Activated CD8-positive, alpha-beta memory T cell treated with anti-CD3 and anti-CD28 coated beads, Interleukin-2, amount 50 U/mL, for 24 hours (primary cell): ENCODE measurements around the gene ABHD8.
"Not testable (repeated sequence)": the region's sequence is repeated elsewhere in the genome, so short reads cannot be mapped to it uniquely, and the experiment has no call there.

ENCODE experiments used
- DNase-seq: peaks from one replicate; pipeline ENCODE4 v3.0.0-alpha.2; 2020; ENCODE audit errors: extremely low read depth

Gene ABHD8

DNA sequence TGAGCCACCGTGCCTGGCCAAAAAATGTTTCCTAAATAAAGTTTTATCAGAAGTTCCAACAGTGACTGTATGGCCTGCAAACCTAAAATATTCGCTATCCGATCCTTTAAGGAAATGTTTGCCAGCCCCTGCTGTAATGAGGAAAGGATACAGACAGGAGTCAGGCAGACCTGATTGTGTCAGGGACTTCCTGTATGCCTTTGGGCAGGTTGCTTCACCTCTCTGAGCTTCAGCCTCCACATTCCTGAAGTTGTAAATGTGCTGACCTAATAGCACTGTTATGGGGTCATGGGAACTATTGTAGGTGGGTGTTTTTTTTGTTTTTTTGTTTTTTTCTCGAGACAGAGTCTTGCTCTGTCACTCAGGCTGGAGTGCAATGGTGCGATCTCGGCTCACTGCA, 6.2 kb downstream of the ABHD8 start:
- DNase-seq = no peak

DNA sequence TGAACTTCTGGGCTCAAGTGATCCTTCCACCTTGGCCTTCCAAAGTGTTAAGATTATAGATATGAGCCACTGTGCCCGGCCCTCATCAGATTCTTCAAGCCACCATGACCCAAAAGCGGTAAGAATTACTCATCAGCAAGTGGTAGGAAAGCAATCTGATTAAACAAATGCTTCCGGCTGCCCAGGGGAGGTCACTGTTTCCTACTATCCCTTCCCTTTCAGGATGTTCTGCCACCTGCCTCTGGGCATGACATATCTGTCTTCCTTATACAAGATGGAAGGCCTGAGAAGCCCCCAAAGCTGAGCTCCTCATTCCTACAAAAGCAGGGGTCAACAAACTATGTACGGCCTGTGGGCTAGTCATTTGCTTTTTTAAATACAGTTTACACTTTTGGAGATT, 7.0 kb downstream of the ABHD8 start:
- DNase-seq = no peak

DNA sequence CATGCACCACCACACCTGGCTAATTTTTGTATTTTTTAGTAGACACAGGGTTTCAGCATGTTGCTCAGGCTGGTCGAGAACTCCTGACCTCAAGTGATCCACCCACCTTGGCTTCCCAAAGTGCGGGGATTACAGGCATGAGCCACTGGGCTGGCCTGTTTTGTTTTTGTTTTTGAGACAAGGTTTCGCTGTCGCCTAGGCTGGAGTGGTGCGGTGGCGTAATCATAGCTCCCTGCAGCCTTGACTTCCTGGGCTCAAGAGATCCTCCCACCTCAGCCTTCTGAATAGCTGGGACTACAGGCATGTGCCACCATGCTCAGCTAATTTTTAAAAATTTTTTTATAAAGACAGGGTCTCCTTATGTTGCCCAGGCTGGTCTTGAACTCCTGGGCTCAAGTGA, 7.7 kb downstream of the ABHD8 start:
- not testable (repeated sequence) for DNase-seq

DNA sequence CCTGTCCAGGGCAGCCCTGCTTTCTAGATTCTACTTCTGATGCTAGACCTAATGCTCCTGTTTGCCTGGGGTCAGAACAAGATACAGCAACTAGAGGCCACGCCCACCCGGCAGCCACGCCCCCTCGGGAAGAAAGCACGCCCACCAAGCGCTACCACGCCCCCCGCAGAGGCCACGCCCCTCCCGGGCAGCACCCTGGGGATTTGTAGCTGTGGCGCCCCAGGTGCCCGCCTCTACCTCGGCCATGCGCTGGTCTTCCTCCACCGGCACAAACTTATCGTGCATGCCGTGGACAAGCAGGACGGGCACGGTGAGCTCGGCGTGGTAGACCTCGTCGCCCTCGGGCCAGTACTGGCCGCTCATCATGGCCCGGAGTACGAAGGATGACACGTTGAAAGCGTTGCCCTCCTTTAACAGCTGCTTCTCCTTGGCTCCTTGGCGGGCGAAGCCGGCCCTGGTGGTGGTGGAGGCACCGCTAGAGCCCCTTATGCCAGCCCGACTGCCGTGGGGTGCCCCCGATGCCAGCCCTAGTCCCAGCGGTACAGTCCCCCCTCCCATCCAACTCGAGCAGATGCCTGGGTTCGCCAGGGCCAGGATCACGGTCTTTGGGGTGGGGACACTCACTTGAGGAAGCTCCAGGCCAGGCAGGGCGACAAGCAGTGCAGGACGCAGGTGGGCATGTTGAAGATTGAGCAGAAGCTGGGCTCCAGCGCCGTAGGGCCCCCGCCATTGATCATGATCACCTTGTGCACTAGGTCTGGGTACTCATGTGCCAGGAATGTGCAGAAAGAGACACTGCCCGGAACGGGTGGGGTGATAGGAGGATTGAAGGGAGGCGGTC, 9.0 kb downstream of the ABHD8 start:
- no peak for DNase-seq

DNA sequence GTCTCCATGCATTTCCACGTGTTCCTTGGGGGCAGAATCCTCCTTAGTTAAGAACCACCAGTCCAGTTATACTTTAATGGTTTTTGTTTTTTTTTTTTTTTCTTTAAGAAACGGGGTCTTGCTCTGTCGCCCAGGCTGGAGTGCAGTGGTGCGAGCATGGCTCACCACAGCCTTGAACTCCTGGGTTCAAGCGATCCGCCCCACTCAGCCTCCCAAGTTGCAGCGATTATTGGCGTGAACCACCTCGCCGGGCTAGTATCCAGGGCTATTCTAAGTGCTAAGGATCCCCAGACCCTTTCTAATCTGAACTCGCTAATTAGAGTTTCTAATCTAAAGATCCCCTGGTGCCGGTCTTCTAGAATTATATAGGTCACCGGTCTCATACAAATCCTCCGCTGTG, 9.6 kb downstream of the ABHD8 start:
- no peak for DNase-seq

DNA sequence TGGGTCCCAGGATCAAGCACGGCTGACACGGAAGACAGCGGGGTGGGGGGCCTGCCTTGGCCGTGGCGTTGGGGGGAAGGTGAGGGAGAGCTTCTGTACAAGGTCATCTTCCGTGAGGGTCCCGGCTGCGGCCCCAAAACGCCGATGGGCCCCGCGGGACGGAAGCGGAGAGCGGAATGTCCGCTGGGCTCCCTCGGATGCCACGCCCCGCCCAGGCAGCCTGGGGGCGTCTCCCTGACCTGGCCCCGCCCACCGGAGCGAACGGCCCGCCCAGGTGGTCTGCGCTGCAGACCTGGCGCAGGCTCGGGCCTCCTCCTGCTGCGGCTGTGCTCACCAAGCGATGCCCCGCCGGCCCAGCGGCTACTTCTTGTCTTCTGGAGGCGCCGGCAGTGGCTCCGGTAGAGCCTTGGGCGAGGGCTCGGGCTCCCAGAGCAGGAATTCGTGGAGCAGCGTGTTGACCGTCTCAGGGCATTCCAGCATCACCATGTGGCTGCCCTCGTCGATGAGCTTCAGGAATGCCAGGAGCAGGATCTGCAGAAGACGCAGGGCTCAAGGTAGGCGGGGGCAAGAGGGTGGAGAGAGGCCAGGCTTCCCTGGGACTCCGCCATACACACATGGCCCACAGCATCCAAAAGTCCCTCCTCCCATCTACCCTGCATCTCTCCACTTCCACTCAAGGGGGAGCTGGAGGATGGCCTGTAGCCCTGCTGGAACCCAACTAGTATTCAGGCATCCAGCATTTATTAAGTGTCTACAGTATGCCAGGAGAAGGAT, 10.7 kb downstream of the ABHD8 start:
- DNase-seq = peak; percentile 45

DNA sequence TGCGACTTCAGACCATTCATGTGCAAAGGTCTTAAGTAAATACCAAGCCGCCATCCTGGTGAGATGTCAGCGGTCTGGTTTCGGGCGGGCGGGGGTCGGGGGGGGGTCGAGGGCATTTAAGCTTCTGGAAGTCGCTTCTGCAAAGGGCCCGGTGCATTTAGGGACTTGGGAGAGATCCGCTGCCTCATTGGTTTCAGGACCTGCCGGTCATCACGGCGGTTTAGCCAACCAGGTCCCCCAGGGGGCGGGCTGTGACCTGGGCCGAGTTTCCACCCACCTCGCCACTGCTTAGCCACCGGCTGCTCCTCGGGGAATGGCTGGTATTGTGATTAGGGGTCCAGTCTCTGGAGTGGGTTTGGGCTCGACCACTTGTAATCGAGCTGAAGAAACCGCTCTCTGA, 13.7 kb downstream of the ABHD8 start:
- no peak for DNase-seq

DNA sequence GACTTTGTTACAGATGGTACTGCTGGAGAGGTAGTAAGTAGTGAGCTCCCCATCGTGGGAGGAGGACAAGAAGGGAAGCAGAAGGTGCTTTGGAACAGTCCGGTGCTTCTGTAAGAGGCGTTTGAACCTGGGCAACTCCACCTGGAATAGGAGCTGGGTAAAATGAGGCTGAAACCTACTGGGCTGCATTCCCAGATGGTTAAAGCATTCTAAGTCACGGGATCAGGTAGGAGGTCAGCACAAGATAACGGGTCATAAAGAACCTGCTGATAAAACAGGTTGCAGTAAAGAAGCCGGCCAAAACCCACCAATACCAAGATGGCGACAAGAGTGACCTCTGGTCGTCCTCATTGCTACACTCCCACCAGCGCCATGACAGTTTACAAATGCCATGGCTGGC, 16.5 kb downstream of the ABHD8 start:
- no peak for DNase-seq

DNA sequence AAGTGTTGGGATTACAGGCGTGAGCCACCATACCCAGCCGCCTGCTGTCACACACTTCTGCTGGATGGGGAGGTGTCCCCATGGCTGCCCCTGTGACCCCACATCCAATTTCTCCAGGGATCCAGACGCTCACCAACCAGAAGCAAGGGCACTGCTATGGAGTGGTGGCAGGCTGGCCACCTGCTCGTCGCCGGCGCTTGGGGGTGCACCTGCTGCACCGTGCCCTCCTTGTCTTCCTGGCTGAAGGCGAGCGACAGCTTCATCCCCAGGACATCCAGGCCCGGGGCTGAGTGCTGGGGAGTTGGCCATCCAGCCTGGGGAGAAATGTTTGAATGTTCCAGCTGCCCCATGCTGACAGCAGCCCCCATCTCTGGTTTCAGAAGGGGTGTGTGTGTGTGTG, 17.0 kb downstream of the ABHD8 start:
- no peak for DNase-seq

DNA sequence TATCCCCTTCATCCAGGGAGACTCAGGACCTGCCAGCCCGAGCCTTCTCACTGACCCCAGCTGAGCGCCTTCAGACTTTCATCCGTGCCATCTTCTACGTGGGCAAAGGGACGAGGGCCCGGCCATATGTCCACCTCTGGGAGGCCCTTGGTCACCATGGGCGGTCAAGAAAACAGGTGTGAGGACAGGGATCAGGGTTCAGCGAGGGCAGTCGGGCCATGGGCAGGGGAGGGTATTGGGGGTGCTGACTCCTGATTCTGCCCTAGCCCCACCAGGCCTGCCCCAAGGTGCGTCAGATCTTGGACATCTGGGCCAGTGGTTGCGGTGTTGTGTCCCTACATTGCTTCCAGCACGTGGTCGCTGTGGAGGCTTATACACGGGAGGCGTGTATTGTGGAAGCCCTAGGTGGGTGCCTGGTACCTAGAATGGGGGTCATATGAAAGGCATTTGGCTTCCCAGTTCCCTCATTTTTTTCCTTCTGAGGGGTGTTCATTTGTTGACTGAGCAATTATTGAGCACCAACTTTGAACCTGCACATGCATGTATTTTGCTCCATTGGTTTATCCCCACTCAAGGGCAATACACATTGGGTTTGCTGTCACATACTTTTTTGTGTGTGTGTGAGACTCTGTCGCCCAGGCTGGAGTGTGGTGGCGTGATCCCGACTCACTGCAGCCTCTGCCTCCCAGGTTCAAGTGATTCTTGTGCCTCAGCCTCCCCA, 17.6 kb downstream of the ABHD8 start:
- no peak for DNase-seq

DNA sequence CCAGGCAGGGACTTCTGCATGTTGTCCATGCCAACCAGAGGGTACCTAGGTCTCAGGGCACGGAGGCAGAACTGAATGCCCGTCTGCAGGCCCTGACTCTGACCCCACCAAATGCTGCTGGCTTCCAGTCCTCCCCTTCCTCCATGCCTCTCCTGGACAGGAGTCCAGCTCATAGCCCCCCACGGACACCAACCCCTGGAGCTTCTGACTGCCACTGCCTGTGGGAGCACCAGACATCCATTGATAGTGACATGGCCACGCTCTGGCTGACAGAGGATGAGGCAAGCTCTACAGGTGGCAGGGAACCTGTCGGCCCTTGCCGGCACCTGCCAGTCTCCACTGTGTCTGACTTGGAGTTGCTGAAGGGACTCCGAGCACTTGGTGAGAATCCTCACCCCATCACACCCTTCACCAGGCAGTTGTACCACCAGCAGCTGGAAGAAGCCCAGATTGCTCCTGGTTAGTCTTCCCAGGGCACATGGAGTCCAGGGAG, 19.7 kb downstream of the ABHD8 start:
- no peak for DNase-seq

DNA sequence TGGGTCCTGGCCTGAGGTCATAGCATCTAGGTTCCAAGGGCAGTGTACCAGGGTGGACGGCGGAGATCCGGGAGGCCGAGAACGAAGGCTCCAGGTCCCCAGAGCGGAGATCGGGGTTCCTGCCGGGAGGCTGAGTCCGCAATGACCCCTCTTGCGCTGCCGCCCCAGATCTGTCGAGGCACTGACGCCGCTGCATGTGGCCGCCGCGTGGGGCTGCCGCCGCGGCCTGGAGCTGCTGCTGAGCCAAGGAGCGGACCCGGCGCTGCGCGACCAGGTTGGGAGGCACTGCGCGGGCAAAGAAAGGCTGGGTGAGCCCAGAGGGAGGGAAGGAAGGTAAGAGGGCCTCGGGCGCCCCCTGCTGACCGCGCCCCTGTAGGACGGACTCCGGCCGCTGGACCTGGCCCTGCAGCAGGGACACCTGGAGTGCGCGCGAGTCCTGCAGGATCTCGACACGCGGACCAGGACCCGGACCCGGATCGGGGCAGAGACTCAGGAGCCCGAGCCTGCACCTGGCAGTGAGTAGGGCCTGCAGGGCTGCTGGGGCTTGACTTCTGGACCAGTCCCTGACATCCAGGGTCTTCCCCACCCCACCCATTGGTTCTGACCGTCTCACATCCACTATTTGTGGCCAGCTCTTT, 20.6 kb downstream of the ABHD8 start:
- DNase-seq = peak; percentile 44

DNA sequence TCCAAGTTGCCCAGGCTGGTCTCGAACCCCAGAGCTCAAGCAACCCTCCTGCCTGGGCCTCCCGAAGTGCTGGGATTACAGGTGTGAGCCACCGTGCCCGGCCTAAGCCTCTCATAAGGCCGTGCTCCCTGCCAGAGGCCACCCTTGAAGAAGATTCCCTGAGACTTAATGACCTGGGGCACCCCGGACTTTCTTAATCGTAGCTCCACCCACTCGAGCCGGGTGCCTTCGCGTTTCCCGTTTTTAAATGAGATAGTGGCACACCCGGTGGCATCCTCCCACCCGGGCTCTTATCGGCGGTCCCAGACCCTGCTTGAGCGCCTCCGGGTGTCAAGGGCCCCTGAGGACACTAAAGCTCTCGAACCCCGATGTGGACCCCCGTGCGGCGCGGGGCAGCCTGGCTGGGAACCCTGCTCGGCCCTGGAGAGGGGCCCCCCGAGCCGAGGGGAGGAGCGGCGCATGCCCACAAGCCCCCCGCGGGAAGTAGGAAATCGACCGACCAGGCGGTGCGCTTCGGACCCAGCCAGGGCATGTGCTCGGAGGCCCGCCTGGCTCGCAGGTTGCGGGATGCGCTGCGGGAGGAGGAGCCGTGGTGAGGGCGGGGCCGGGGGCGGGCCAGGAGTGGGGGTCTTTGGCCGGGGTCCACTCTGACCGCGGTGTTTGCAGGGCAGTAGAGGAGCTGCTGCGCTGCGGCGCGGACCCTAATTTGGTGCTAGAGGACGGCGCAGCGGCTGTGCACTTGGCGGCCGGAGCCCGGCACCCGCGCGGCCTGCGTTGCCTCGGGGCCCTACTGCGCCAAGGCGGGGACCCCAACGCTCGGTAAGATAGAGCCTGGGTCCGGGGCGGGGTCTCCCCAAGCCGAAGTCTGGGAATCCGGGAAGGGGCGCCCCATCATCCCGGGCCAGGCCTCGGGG, 21.6 kb downstream of the ABHD8 start, which contains the start of gene ANKLE1:
TSS of gene ANKLE1 (plus strand) at position 511 of the 914 bp plus-strand sequence. CDS start at position 531, 20 bp downstream.
- DNase-seq = no peak

DNA sequence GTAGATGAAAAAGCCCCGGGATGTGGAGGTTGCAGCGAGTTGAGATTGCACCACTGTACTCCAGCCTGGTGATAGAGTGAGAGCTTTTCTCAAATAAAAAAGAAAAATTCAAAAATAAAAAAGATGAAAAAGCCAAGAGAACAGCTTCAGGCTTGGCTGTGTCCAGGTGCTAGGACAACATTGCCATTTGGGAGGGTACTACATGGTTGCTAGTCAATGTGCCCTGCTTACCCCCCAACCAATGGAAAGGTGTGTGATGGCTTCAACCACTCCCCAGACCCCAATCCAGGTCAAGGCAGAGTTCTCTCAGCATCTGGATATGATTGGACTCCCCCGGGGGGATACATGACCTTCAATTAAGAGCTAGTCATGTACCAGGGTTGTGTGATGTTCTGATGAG, 23.8 kb downstream of the ABHD8 start:
- no peak for DNase-seq

DNA sequence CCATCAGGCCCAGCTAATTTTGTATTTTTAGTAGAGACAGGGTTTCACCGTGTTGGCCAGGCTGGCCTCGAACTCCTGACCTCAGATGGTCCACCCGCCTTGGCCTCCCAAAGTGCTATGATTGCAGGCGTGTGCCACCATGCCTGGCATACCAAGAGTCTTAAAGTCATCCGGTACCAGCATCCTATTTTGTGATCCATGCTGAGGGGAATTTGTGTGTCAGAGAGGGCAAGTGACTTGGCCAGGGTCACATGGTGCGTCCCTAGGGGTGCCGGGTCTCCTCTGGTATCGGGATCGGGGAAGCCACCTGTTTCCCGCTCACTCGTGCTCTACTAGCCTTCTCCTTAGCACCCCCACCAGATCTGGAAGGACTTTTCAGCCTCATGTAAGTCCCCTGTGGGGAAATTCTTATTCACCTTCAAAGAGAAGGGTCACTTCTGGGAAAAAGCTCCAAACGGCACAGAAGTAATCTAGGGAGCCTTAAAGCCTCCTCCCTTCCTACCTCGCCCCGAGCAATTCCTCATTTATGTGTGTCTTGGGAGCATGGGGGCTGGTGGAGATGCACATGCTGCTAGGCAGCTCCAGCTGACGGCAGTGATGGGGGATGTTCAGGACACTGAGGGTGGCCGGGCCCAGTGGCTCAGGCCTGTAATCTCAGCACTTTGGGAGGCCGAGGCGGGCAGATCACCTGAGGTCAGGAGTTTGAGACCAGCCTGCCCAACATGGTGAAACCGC, 27.6 kb downstream of the ABHD8 start:
- no peak for DNase-seq

DNA sequence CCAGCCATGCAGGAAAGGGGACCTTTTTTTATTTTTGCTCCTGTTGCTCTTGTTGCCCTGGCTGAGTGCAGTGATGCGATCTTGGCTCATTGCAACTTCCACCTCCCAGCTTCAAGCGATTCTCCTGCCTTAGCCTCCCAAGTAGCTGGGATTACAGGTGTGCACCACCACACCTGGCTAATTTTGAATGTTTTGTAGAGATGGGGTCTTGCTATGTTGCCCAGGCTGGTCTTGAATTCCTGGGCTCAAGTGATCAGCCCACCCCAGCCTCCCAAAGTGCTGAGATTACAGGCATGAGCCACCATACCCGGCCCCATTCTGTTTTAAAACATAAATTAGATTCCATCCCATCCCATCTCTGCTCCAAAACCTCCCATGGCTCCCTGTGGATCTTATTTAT, 28.3 kb downstream of the ABHD8 start:
- not testable (repeated sequence) for DNase-seq

DNA sequence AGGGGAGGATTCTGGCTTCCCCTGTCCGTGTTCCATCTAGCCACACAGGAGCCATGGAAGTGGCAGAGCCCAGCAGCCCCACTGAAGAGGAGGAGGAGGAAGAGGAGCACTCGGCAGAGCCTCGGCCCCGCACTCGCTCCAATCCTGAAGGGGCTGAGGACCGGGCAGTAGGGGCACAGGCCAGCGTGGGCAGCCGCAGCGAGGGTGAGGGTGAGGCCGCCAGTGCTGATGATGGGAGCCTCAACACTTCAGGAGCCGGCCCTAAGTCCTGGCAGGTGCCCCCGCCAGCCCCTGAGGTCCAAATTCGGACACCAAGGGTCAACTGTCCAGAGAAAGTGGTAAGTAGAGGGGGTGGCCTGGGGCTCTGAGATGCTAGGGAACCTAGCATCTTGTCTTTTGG, 34.5 kb downstream of the ABHD8 start:
- DNase-seq = no peak

DNA sequence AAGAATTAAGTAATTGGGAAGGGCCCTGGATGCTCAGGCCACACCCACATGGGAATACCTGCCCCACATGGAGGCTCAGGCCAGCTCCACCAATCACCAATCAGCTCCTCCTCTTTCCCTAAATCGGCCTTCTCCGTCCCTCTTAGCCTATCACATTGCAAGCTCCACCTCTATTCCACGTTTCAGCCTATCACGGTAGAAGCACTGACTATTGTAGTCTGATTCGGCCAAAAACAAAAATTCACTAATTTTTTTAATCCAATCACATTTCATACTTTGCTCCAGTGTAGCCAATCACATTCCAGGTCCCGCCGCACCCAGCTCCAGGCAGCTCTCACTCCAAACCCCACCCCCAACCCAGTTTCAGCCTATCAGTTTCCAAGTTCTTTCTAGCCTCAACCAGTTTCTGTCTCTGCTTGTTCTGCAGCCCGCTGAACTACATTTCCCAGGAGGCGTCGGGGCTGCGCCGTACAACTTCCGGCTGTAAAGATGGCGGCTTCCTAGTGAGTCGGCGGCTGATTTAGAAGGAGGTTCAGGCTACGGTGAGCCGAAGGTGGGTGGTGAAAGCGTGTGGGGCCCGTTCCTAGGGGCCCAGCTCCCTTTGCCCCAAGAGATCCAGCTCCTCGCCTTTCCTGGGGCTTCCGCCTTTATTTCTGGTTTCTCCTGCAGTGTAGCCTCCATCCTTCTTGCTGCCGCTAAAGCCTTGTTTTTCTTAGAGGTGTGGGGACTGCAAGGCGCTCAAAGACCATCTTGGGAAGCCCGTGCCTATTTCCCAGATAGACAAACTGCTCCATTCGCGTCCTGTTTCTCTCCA, 36.0 kb downstream of the ABHD8 start, which contains the start of gene BABAM1:
TSS of gene BABAM1 (plus strand) at position 469 of the 814 bp plus-strand sequence. CDS start 1,364 bp downstream, outside the sequence.
- DNase-seq = peak; percentile 93

DNA sequence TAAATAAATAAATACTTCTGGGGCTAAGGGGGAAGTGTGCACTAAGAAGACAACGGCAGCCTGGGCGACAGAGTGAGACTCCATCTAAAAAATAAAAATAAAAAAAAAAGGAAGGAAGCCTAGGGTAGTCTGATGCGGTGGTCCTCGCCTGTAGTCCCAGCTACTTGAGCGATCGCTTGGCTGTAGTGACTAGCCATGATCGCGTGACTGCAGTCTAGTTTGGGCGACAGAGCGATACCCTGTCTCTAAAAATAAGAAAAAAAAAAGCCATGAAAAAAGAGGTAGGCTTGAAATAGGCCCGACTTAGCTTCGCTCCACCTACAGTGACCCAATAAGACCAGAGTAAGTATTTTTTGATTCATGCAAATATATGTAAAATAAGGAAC, 36.6 kb downstream of the ABHD8 start:
- no peak for DNase-seq
